GM06990 (cell line): Measurements from ENCODE around the gene ADK.
"Not testable (repeated sequence)": the region's sequence is repeated elsewhere in the genome, so short reads cannot be mapped to it uniquely, and the experiment has no call there.

ENCODE experiments used
- DNase-seq: peaks from one replicate; pipeline ENCODE4 v3.0.0-alpha.2; 2011; ENCODE audit not compliant: insufficient read length; ENCODE audit errors: extremely low read depth
- H3K27me3 ChIP-seq: replicated peaks from 2 replicates; pipeline ENCODE4 v1.6.0; 2011; ENCODE audit warnings: low read length; ENCODE audit not compliant: control insufficient read depth, insufficient read depth
- H3K36me3 ChIP-seq: 2 replicates; pipeline ENCODE4 v1.5.1; 2011; ENCODE audit warnings: low read length; ENCODE audit not compliant: control insufficient read depth, insufficient read depth
- H3K4me3 ChIP-seq: replicated peaks from 2 replicates; pipeline ENCODE4 v1.5.1; 2011; ENCODE audit warnings: low read depth, mild to moderate bottlenecking, control low read depth, low read length
- TF ChIP-seq, protein P1 (sequence below): IDR thresholded peaks from 2 replicates; pipeline ENCODE4 v1.5.1; 2011; ENCODE audit warnings: low read length, control low read depth, mild to moderate bottlenecking, inconsistent platforms; ENCODE audit not compliant: insufficient read depth, poor library complexity, severe bottlenecking

ADK gene

DNA sequence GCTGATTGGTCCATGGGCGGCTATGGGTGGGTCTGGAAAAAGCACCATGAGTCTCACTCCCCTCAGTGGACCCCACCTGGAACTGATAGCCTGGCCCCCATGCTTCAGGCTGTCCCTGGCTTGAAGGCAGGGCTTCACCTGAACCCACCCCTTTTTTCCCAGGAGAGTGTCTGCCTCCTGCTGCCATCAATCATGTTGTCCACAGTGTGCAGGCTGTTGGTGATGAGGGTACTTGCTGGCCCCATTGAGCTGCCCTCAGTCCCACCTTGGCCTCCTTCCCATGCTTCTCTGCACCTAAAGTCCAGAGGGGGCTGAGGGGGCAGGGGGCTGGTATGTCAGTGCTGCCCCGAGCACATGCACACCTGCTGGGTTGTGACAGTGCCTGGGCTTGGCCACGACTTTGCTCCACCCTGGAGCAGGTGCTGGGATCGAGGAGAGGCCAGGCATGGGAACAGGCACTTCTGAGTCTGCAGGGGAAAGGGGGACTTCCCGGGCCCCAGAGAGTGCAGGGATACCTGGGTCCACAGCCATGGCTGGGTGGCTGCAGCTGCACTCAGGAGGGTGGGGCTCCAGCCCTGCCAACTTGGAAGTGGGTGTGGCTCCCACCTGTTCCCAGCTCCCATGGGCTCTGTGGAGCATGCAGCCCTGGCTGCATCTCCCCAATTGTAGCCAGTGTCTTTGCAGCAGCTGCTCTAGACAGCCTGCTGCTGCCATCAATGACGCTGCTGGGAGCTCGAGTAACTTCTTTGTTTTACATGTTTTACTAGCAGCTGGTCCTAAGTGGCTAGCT, 56.9 kb downstream of the ADK start:
- H3K27me3 ChIP-seq: no peaks in the 10 kb centered on the region
- DNase-seq: no peak
- H3K36me3 ChIP-seq: peaks cover 3% of the 10 kb centered on the region
- TF ChIP-seq, protein P1, sequence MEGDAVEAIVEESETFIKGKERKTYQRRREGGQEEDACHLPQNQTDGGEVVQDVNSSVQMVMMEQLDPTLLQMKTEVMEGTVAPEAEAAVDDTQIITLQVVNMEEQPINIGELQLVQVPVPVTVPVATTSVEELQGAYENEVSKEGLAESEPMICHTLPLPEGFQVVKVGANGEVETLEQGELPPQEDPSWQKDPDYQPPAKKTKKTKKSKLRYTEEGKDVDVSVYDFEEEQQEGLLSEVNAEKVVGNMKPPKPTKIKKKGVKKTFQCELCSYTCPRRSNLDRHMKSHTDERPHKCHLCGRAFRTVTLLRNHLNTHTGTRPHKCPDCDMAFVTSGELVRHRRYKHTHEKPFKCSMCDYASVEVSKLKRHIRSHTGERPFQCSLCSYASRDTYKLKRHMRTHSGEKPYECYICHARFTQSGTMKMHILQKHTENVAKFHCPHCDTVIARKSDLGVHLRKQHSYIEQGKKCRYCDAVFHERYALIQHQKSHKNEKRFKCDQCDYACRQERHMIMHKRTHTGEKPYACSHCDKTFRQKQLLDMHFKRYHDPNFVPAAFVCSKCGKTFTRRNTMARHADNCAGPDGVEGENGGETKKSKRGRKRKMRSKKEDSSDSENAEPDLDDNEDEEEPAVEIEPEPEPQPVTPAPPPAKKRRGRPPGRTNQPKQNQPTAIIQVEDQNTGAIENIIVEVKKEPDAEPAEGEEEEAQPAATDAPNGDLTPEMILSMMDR: no peak
- H3K4me3 ChIP-seq: no peak overlapping the region

DNA sequence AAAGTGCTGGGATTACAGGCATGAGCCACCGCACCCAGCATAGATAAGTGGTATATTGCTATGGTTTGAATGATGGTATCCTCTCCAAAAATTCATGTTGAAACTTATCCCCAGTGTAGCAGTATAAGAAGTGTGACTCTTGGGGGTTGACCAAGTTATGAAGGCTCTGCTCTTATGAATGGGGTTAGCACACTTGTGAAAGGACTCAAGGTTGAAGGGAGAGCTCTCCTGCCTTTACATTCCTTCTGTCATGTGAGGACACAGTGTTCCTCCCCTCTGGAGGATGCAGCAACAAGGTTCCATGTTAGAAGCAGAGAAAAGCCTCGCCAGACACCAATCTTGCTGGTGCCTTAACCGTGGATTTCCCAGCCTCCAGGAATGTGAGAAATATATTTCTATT, 58.0 kb downstream of the ADK start:
- peaks cover 3% of the 10 kb centered on the region; the same call in 1 of the 2 replicates for H3K36me3 ChIP-seq
- TF ChIP-seq, protein P1: no peak

GRCh38 chr10:74213019-74213418, 62.0 kb downstream of the ADK start:
- no peaks in the 10 kb centered on the region for H3K27me3 ChIP-seq
- TF ChIP-seq, protein P1: no peak
- H3K36me3 ChIP-seq: no peaks in the 10 kb centered on the region
- DNase-seq: no peak
- H3K4me3 ChIP-seq: no peak overlapping the region

More for the DNA sequence above, 58.0 kb downstream of the ADK start:
- Histone ChIP-seq H3K27me3 (no peaks in the 10 kb centered on the region), H3K4me3 (no peak overlapping the region)
- DNase-seq: no peak

GRCh38 chr10:74213571-74214162, 62.6 kb downstream of the ADK start:
- no peaks in the 10 kb centered on the region for H3K27me3 ChIP-seq
- TF ChIP-seq, protein P1: peak; percentile 52
- H3K36me3 ChIP-seq: no peaks in the 10 kb centered on the region
- DNase-seq: no peak
- H3K4me3 ChIP-seq: no peak overlapping the region

DNA sequence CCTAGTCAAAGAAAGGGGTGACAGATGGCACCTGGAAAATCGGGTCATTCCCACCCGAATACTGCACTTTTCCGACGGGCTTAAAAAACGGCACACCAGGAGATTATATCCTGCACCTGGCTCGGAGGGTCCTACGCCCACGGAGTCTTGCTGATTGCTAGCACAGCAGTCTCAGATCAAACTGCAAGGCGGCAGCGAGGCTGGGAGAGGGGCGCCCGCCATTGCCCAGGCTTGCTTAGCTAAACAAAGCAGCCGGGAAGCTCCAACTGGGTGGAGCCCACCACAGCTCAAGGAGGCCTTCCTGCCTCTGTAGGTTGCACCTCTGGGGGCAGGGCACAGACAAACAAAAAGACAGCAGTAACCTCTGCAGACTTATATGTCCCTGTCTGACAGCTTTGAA, 66.1 kb downstream of the ADK start:
- H3K4me3 ChIP-seq, H3K36me3 ChIP-seq, DNase-seq, H3K27me3 ChIP-seq: not testable (repeated sequence)

DNA sequence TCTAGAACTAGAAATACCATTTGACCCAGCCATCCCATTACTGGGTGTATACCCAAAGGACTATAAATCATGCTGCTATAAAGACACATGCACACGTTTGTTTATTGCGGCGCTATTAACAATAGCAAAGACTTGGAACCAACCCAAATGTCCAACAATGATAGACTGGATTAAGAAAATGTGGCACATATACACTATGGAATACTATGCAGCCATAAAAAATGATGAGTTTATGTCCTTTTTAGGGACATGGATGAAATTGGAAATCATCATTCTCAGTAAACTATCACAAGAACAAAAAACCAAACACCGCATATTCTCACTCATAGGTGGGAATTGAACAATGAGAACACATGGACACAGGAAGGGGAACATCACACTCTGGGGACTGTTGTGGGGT, 71.4 kb downstream of the ADK start:
- not testable (repeated sequence) for DNase-seq, H3K27me3 ChIP-seq, H3K4me3 ChIP-seq, H3K36me3 ChIP-seq
